ENCODE data around the gene HAS3.

DNA sequence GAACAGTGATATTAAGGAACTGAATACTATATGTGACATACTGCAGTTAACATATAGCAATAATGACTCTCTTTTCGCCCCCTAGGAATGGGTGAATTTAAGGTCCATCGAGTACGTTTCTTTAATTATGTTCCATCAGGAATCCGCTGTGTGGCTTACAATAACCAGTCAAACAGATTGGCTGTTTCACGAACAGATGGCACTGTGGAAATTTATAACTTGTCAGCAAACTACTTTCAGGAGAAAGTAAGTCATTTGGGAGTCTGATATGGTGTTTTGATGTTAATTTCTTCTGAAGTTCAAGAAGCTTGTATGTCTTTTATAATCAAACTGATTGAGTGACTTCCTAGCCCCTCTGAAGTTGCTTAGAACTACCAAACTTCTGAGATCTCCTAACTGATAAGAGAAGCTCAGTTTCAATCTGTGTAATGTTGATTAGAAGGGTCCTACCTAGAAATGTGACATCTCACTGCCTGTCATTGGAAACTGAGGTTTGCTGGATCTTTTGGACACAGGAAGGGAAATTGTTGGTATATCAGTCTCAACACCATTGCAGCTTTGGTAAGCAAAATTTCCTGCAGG lies 28.0 kb downstream of the HAS3 start:
- TF ChIP-seq, protein P1, sequence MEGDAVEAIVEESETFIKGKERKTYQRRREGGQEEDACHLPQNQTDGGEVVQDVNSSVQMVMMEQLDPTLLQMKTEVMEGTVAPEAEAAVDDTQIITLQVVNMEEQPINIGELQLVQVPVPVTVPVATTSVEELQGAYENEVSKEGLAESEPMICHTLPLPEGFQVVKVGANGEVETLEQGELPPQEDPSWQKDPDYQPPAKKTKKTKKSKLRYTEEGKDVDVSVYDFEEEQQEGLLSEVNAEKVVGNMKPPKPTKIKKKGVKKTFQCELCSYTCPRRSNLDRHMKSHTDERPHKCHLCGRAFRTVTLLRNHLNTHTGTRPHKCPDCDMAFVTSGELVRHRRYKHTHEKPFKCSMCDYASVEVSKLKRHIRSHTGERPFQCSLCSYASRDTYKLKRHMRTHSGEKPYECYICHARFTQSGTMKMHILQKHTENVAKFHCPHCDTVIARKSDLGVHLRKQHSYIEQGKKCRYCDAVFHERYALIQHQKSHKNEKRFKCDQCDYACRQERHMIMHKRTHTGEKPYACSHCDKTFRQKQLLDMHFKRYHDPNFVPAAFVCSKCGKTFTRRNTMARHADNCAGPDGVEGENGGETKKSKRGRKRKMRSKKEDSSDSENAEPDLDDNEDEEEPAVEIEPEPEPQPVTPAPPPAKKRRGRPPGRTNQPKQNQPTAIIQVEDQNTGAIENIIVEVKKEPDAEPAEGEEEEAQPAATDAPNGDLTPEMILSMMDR (IDR thresholded peaks at IDR 0.05) = no peak
- TF ChIP-seq POLR2A (IDR thresholded peaks at IDR 0.05) = no peak

Data from body of pancreas (tissue), 4 donors.